ENCODE data around the gene LCN2.
"Not testable (repeated sequence)": the region's sequence is repeated elsewhere in the genome, so short reads cannot be mapped to it uniquely, and the experiment has no call there.

LCN2 gene

DNA sequence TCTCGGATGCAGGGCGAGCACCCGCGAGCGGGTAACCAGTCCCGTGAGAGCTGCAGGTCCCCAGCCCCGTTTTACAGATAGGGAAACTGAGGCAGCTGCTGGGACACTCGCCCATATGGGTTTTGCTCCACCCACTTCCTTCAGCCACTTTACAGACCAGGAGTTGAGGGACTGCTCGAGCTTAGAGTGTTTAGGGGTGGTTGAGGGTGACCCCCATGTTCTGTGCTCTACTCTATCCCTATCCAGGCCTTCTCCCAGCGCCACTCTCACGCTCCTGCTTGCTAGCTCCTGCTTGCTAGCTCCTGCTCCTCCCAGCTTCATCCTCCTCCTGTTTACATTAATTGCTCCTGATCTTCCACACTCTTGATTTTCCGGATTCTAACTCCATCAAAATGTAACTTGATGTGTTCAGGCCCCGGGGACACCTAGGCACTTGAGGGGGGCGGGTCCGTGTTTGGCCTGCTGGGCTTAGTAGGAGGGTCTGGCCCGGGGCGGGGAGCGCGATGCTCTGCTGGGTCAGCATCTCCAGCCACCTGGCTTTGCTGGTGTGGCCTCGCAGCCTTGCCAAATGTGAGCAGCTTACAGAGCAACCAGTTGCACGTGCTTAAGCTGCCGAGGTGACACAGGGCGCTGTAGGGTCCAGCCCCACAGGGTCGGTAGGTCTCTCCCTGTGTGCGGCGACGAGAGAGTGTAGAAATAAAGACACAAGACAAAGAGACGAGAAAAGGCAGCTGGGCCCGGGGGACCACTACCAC lies 20.2 kb upstream of the LCN2 start:
- DNase-seq: no peak

GRCh38 chr9:128129976-128130590 lies 19.2 kb upstream of the LCN2 start:
- peak; percentile 60 for DNase-seq

- not testable (repeated sequence) for DNase-seq
These were observed 18.6 kb upstream of the LCN2 start for GRCh38 chr9:128130651-128131050.

GRCh38 chr9:128131346-128131745 lies 17.9 kb upstream of the LCN2 start:
- not testable (repeated sequence) for DNase-seq

GRCh38 chr9:128132139-128132538 lies 17.1 kb upstream of the LCN2 start:
- not testable (repeated sequence) for DNase-seq

DNA sequence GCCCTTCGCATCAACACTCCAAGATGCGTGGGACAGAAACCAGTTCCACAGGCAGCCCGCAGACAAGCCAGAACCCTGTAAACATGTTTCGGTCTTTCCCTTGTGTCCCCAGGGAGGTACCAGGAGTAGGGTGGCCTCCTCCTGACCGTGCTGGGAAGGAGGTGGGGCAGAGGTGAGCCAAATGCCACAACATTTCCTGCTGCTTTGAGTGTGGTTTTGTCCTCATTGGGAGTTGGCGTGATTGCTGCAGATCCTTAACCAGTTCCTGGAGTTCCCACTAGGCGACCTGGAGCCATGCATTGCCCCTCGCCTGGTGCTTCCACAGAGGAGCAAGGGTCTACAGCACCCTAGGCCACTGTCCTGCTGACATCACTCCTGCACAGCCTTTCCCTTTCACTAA lies 13.7 kb upstream of the LCN2 start:
- not testable (repeated sequence) for DNase-seq

DNA sequence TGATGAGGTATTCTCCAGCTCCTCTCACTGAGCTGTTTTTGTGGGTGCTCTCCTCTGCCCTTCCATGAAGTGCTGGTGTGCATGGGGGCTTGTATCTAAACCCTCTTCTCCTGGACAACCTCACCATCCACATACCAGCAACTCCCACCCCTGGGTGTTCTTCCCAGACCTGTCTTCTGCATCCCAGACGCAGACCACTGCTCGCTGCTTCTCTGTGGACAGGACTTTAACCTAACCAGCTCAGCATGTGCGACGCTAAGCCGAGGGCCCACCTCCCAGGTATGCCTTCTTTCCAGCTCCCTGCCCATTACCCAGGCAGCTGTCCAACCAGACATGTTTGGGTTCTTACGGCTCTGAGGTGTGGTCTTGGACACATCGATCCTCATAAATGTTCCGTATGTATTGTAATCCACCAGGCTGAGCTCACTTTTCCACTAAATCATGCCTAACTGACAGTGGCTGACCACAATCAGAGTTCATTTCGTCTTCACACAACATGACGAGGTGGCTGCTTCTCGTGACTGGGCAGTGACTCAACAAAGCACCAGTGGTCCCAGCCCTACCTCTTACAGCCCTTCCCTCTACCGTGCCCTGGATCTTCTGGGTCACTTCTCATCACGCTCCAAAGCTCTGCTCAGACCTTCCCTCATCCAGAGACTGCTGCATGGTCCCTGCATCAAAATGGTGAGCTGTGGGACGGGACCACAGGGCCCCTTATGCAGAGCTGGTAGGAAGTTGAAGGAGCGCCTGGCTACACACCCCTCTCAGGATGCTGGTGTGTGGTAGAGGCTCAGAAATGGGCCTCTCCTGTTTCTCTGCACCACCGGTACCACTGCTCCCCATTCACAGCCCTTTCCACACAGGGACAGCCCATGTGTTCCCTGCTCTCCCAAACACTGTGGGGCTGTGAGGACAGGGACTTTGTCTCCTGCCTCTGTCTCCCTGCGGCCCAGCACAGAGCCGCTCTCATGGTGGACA lies 12.1 kb upstream of the LCN2 start:
- no peak for DNase-seq

GRCh38 chr9:128138001-128138400 lies 11.3 kb upstream of the LCN2 start:
- no peak for DNase-seq

GRCh38 chr9:128139621-128140020 lies 9.6 kb upstream of the LCN2 start:
- DNase-seq: no peak

- DNase-seq: no peak
These were observed 7.6 kb upstream of the LCN2 start for GRCh38 chr9:128141604-128142003.

- no peak for DNase-seq
These were observed 7.2 kb upstream of the LCN2 start for GRCh38 chr9:128142061-128142460.

- no peak for DNase-seq
These were observed 6.7 kb upstream of the LCN2 start for GRCh38 chr9:128142596-128142995.

DNA sequence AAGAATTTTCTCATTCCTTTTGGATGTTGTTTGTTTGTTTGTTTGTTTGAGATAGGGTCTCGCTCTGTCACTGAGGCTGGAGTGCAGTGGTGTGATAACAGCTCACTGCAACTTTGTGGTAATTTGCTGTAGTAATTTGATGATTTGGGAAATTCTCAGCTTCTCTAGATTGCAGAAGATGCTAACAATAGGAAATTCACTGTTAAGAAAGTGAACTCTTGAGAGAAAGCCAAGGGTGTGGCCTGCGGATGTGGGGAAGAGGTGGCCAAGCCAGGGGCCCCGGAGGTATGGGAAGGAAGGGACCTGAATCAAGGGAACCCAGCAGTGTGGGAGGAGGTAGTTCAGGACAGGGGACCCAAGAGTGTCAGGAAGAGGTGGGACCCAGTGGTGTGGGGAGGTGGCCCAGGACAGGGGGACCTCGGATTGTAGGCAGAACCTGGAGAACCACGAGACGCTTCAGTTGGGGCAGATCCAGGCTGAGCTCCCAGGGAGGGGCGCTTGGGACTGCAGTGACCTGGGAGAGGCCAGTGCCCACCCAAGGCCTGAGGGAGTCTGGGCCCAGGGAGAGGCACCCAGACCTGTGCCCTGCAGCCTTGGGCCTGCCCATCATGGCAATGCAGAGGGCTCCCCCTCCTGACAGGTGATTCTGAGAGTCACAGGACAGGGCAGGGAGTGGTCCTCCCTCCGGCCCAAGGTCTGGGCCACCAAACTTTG lies 5.6 kb upstream of the LCN2 start:
- no peak for DNase-seq

DNA sequence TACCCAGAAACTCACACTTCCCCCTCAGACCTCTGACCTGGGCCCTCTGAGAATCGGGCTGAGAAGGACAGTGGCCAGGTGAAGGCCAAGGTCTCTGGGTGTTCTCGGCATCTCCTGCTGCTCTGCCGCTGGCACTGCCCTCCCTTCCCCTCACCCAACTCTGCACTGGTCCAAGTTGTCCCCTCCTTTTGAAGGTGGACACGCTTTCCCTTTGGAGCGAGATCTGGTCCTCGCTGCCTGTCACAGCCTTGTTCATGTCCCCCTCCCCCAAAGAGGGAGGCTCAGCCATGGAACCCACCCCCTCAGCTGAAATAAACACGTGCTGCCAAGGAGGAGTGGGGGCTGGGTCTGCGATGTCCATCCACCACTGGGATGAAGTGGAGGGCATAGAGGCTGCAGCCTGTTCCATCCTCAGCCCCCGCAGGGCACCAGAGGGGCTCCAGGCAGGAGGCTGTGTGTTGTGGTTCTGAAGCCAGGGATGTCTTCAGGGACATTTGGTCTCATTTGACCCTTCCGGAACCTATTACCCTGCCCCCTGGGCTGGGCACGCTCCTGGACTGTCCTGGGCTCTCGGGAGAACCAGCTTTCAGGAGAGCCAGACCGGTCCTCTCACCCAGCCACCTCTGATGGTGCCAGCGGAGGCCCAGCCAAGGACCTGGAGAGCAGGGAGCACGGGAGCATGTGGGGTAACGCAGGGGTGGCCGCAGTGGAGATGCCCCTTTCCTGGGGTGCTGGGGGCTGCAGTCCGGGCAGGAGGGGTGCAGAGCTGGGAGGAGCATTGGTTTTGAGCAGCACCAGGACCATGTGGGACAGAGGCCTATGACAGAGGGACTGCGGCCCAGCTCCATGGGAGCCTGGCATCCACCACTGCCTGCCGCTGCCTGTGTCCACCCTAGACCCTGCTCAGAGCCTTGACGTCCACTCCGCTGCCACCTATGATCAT lies 4.7 kb upstream of the LCN2 start:
- no peak for DNase-seq

- DNase-seq: no peak
These were observed 3.7 kb upstream of the LCN2 start for GRCh38 chr9:128145536-128145935.

- no peak for DNase-seq
These were observed 3.3 kb upstream of the LCN2 start for GRCh38 chr9:128145951-128146351.

DNA sequence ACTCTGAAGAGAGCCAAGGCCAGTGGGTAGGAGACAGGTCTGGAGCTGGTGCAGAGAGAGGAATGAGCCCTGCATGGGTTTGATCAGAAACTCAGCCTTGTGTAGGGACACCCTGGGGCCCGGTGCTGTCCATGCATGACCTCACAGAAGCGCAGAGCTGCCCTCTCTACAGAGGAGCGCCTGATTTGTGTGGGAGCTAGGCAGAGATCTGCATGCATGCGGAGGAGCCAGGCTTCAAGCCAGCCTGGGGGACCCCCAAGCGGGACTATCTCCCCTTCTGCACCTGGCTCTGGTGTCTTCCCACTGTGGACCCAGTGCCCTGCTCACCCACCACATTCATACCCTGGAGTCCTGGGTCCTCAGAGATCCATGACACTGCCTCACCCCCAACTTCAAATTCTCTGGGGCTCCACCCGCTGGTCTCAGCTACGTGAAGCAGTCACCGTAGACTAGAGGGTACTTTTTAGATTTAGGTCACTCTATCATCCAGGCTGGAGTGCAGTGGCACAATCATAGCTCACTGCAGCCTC lies 2.6 kb upstream of the LCN2 start:
- DNase-seq: no peak

DNA sequence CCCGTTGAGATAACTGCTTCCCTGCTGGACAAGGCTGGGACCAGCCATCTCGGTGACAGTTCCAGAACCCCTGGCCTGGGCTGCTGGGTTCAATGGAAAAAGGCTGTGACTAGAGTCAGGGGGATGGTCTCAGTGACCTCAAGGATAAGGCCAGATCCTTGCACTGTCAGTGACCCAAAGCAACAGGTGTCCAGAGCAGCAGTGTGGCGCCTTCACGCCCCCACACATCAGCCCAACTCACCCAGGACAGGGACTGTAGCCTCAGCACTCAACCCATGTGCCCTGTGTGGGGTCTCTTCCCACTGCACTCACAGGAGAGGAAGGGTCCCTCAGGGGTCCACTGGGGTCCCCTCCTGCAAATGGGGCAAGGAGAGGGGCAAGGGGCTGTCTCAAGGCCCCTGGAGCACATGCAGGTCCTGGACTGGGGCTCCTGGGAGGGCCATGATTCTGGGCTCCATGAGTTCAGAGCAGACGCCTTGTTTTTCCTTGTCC lies 698 bp upstream of the LCN2 start:
- no peak for DNase-seq

- no peak for DNase-seq
These were observed 819 bp downstream of the LCN2 start for GRCh38 chr9:128149951-128150593.

DNA sequence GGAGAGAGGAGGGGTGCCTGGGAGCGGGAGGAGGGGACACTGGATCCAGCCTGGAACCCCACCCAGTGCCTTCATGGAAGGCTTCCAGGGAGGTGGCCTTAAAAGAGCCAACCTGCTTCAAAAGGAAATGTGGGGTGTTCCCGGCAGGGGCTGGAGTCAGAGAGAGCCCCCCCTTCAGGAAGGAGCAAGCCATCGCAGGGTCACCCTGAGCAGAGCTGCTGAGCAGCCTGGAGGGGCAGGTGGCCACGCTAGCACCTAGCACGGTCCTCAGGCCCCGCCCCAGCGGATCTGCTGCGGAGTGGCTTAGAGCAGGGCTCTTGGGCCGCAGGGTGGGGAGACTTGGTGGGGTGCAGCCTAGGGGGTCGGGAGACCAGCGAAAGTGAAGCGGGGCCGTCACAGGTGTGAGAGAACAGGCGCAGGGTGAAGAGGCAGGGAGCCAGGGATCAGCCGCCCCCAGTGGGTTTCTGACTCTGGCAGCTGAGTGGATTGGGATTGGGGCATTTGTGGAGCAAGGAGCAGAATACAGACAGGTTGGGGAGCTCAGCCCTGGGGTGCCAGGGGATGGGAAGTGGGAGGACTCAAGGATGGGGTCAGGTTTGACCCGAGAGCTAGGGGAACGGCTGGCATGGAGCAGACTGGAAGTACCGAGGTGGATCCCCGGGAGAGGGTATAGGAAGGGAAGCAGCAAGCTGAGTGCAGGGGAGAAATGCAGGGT lies 1.5 kb downstream of the LCN2 start:
- DNase-seq: peak; percentile 16

Measured in activated CD4-positive, alpha-beta T cell treated with anti-CD3 and anti-CD28 coated beads, Interleukin-2, amount 50 U/mL, for 16 hours (primary cell).